Parathyroid adenoma (tissue), 2 donors: Measurements from ENCODE around the gene PARD6B.

ENCODE experiments used
- H2AFZ ChIP-seq: fragments of 300-600 bp; sonication (generic); one replicate; pipeline ENCODE4 v1.7.0; 2017; ENCODE audit warnings: antibody characterized with exemption, mild to moderate bottlenecking
- H3K27ac ChIP-seq: fragments of 300-600 bp; sonication (generic); one replicate; pipeline ENCODE4 v1.7.0; 2017
- H3K27me3 ChIP-seq: fragments of 300-600 bp; sonication (generic); one replicate; pipeline ENCODE4 v1.7.0; 2017; ENCODE audit warnings: low read length; ENCODE audit not compliant: control insufficient read depth, insufficient read depth
- H3K36me3 ChIP-seq: fragments of 300-600 bp; sonication (generic); one replicate; pipeline ENCODE4 v1.7.0; 2017; ENCODE audit warnings: low read length; ENCODE audit not compliant: control insufficient read depth, insufficient read depth
- H3K4me1 ChIP-seq: fragments of 300-600 bp; sonication (generic); one replicate; pipeline ENCODE4 v1.7.0; 2017; ENCODE audit warnings: control low read depth
- H3K4me2 ChIP-seq: fragments of 300-600 bp; sonication (generic); one replicate; pipeline ENCODE4 v1.7.0; 2017; ENCODE audit warnings: low read length
- H3K4me3 ChIP-seq: fragments of 300-600 bp; sonication (generic); one replicate; pipeline ENCODE4 v1.7.0; 2017; ENCODE audit warnings: low read depth, low read length
- H3K79me2 ChIP-seq: fragments of 300-600 bp; sonication (generic); one replicate; pipeline ENCODE4 v1.7.0; 2017; ENCODE audit warnings: control low read depth
- H3K9ac ChIP-seq: fragments of 300-600 bp; sonication (generic); one replicate; pipeline ENCODE4 v1.7.0; 2017; ENCODE audit warnings: mild to moderate bottlenecking
- H3K9me3 ChIP-seq: fragments of 300-600 bp; sonication (generic); one replicate; pipeline ENCODE4 v1.7.0; 2017; ENCODE audit warnings: low read length; ENCODE audit not compliant: control insufficient read depth
- TF ChIP-seq, protein P1 (sequence below): fragments of 300-600 bp; sonication (generic); IDR thresholded peaks from one replicate; pipeline ENCODE4 v1.7.0; 2017; ENCODE audit warnings: antibody characterized with exemption, mild to moderate bottlenecking
- donor health status: primary hyperparathyroidism.

The PARD6B gene

DNA sequence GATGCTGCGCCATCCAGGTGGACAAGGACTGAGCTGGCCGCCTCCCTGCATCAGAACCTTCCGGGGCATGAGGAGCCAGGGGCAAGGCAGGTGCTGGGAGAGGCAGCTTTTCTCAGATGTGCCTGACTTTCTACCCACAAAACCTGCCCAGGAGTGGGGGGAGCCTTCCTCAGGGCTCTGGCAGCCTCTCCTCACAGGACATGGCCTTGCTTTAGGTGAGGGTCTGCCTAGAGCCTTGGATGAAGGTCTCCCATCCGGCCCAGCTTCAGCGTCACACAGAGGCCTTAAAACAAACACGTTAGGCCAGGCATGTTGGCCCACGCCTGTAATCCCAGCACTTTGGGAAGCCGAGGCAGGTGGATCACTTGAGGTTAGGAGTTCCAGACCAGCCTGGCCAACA, 70.9 kb downstream of the PARD6B start:
- H3K4me2 ChIP-seq, result no peak overlapping the region
- H3K9me3 ChIP-seq, result no peaks in the 10 kb centered on the region
- H3K4me3 ChIP-seq, result no peak overlapping the region
- TF ChIP-seq, protein P1, sequence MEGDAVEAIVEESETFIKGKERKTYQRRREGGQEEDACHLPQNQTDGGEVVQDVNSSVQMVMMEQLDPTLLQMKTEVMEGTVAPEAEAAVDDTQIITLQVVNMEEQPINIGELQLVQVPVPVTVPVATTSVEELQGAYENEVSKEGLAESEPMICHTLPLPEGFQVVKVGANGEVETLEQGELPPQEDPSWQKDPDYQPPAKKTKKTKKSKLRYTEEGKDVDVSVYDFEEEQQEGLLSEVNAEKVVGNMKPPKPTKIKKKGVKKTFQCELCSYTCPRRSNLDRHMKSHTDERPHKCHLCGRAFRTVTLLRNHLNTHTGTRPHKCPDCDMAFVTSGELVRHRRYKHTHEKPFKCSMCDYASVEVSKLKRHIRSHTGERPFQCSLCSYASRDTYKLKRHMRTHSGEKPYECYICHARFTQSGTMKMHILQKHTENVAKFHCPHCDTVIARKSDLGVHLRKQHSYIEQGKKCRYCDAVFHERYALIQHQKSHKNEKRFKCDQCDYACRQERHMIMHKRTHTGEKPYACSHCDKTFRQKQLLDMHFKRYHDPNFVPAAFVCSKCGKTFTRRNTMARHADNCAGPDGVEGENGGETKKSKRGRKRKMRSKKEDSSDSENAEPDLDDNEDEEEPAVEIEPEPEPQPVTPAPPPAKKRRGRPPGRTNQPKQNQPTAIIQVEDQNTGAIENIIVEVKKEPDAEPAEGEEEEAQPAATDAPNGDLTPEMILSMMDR, result no peak
- no peak overlapping the region for H2AFZ ChIP-seq
- no peak overlapping the region for H3K27ac ChIP-seq
- H3K79me2 ChIP-seq, result peaks cover 25% of the 10 kb centered on the region
- H3K4me1 ChIP-seq, result no peaks in the 10 kb centered on the region
- no peaks in the 10 kb centered on the region for H3K27me3 ChIP-seq
- H3K9ac ChIP-seq, result no peak overlapping the region
- no peaks in the 10 kb centered on the region for H3K36me3 ChIP-seq

DNA sequence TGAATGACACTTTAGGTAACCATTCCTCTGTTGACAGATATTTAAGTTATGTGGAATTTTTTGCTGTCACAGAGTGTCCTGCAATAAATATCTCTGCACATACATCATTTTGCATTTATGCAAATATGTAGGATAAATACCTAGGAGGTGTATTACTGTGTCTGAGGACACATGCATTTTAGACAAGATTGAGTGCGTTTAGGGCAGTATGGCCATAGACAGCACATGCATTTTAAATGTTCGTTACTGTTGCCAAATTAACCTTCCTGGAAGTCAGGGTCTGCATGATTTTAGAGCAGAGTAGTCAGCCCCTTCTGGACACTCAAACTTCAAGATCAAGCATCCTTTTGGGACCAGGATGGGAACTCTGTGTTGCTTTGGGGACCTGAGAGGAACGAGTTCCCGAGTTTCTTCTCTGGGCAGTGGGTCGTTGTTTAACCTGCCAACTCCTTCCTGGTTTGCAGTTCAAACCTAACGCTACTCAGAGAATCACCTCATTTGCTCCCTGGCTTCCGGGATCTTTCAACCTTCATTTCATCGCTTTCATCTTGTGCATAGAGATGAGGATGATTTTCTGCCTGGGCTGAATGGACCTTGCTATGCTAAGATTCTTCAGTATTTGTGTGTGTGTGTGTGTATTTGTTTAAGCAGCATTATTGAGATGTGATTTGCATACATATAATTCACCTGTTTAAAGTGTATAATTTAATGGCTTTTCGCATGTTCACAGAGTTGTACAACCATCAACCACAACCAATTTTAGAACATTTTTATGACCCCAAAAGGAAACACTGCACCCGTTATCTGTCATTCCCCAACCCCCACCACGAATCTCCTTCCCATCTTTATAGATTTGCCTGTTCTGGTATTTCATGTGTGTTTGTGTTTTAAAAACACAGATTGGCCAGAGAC, 73.3 kb downstream of the PARD6B start:
- H2AFZ ChIP-seq, result no peak overlapping the region
- no peak overlapping the region for H3K4me3 ChIP-seq
- TF ChIP-seq, protein P1, result no peak

GRCh38 chr20:50805349-50805684, 73.9 kb downstream of the PARD6B start:
- no peaks in the 10 kb centered on the region for H3K4me1 ChIP-seq
- no peak overlapping the region for H3K4me2 ChIP-seq
- H2AFZ ChIP-seq, result no peak overlapping the region
- no peaks in the 10 kb centered on the region for H3K9me3 ChIP-seq
- H3K27me3 ChIP-seq, result no peaks in the 10 kb centered on the region
- no peaks in the 10 kb centered on the region for H3K36me3 ChIP-seq
- no peak overlapping the region for H3K27ac ChIP-seq
- peaks cover 23% of the 10 kb centered on the region for H3K79me2 ChIP-seq
- no peak overlapping the region for H3K4me3 ChIP-seq
- H3K9ac ChIP-seq, result no peak overlapping the region
- TF ChIP-seq, protein P1, result no peak

More for the DNA sequence above, 73.3 kb downstream of the PARD6B start:
- no peak overlapping the region for H3K9ac ChIP-seq
- H3K4me1 ChIP-seq, result no peaks in the 10 kb centered on the region
- H3K36me3 ChIP-seq, result no peaks in the 10 kb centered on the region
- H3K9me3 ChIP-seq, result no peaks in the 10 kb centered on the region
- H3K27ac ChIP-seq, result no peak overlapping the region
- H3K79me2 ChIP-seq, result peaks cover 23% of the 10 kb centered on the region
- H3K27me3 ChIP-seq, result no peaks in the 10 kb centered on the region
- H3K4me2 ChIP-seq, result no peak overlapping the region

DNA sequence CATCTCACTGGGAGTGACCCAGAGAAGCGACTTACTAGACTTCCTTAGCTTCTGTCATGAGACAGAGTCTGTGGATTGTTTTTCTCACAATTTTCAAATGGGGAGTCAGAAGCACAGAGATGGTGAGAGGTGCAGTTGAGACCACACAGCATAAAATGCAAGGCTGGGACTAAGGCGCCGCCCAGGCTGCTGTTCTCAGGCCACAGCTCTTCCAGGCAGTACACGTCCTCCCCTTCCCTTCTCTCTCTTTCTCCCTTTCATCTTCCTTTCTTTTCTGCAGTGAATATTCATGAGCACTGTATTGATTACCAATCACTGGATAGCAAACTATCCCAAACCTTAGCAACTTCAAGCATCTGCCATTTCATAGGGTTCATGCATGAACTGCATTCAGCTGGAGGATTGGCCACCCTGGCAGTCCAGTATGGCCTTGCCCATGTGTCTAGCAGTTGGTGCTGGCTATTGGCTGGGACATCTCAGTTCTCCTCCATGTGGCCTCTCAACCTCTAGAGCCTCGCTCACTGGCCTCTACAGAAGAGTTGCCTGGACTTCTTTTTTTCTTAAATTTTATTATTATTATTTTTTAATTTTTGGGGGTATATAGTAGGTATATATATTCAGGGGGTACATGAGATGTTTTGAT, 74.9 kb downstream of the PARD6B start:
- Histone ChIP-seq H3K4me3 (no peak overlapping the region), H3K79me2 (peaks cover 26% of the 10 kb centered on the region), H3K36me3 (no peaks in the 10 kb centered on the region), H3K9ac (no peak overlapping the region), H2AFZ (no peak overlapping the region), H3K27ac (no peak overlapping the region), H3K4me1 (no peaks in the 10 kb centered on the region), H3K27me3 (no peaks in the 10 kb centered on the region), H3K9me3 (no peaks in the 10 kb centered on the region), H3K4me2 (no peak overlapping the region)
- TF ChIP-seq, protein P1, result no peak
